HG03060 (cell line): ENCODE results near the gene TMEM184A.

ENCODE experiments used
- ATAC-seq: cut with Tn5 transposase; IDR thresholded peaks from one replicate; pipeline ENCODE4 v1.9.1; 2021; ENCODE audit warnings: low read depth, moderate number of reproducible peaks; ENCODE audit not compliant: unreplicated experiment

TMEM184A gene

DNA sequence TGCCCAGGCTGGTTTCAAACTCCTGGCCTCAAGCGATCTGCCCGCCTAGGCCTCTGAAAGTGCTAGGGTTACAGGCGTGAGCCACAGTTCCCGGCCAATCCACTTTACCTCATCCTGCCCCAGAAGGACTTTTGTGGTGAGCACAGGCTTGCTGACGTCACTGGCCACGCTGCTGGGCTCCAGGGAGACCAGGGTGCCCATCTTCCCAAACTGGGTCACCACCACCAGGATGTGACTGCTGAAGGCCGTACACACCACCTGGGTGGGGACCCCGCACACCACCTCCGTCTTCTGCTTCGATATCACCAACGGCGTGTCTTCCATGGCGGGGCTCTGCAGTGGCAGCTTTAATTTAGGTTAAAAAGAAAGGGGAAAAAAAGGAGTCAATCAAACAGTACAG lies 13.0 kb upstream of the TMEM184A start:
- no peak for ATAC-seq

DNA sequence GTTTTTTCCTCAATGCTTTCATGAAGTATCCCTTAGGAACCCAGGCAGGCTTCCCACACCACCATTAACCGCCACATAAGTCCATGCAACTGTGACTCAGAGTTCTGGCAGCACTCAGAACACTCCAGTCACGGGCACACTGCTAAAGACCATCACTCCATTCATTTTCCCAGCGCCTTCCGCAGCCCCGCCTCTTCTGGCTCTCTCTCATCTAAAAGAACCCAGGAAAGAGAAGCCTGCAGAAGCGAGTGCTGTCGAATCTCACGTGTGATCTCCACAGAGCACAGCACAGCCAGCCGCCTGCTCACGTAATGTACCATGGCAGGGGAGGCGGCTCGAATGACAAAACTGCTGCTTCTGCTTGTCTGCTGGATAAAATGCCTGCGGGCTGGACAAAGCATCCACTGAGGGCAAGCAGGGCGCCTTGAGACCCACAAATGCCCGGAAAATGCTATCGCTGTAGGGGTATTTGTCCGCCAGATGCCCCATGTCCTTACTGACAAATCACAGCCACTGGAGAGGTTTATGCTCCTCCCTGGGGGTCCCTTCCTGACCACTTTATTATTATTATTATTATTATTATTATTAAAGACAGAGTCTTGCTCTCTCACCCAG lies 12.0 kb upstream of the TMEM184A start:
- no peak for ATAC-seq

DNA sequence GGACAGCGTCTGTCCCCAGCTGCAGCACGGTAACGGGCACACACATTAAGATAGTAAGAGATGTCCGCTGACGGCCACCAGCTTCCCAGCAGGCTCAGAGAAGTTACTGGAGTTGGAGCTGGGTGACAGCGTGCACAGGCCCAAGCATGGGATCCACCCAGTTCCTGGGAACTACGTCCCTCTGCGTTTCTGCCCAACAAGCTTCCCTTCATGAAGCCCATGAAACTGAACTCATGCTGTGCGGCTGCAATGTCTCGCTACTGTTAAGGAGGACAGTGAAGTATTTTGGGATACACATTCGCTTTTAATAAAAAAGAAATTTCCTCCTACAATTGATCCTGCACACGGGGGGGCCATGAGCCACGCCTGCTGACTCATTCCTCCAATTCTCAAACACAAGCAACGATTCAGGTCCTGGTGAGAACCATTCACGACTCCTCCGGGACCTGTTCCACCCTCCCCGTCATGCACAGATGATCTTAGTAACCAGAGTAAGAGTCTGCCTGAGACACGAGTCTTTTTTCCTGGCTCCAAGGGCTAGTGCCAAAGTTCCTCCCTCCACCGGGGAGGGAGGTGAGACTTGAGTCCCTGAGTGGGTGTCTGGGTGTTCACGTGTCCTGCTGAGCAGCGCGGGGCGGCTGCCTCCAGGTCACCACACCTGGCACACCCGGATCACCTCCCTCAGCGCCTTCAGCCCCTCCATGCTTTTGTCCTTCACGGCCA lies 11.2 kb upstream of the TMEM184A start:
- no peak for ATAC-seq

DNA sequence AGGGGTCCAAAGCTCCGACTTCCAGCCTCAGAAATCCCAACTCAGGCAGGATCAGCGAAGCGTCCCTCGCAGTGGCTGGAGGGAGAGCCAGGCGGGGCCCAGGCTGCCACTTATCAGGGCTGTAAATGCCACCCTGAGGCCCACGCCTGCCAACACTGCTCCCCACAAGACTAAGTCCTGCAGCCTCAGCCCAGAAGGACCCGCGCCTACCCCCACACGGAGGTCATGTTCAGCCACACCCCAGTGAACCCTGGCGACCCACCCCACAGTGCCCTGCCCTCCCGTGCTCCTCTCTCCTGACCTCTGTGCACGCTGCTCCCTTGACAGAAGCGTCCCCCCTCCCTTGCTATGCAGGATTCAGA lies 10.7 kb upstream of the TMEM184A start:
- ATAC-seq = no peak

DNA sequence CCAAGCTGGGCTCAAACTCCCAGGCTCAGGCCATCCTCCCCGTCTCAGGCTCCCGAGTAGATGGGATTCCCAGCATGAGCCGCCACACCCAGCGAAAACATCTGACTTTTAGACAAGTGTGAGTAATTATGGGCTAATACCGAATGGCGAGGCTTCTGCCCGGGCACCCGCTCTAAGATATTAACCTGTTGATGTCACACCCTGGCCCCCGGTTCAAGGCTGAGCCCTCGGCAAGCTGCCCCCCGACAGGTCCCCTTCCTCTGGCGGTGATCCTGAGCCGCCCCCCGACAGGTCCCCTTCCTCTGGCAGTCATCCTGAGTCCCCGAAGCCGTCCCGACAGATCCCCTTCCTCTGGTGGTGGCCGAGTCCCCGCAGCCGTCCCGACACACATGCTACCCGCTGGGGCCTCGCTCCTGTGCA lies 8.6 kb upstream of the TMEM184A start:
- no peak for ATAC-seq

DNA sequence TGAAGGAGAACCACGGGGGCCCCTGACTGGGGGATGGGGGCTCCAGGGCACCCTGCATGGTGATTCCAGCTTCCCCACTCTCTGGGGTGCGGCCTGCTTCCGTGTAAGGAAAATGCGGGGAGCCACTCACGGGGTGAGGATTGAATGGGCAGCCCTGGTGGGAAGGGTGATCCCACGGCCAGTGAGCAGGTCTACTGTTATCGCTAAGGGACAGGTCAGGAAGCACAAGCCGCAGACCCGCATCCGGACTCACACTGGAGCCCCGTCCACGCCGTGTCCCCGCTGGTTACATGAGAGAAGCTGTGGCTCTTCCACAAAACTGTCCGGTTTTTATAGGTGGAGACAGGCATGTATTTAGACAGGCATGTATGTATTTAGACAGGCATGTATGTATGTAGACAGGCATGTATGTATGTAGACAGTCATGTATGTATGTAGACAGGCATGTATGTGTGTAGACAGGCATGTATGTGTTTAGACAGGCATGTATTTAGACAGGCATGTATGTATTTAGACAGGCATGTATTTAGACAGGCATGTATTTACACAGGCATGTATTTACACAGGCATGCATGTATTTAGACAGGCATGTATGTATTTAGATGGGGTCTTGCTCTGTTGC lies 8.1 kb upstream of the TMEM184A start:
- ATAC-seq = no peak

DNA sequence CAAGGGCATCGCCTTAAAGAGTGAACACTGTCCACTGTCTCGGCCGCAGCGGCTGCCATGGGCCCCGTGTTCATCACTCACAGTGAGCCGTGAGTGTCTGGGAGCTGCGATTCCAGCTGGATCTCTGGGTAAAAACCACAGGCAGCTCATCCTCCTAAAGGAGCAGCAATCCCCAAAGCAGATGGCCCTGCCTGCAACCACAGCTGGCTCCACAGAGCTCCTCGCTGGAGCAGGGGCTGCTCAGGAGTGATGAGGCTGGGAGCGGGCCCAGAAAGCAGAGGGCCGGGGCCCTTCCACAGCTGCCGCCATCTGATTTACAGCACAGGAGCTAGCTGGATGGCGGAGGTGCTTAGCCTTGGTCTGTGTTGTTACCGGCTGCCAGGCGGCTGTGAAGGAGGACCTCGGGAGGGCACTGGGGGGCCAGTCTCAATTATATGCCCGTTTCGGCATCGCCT lies 6.6 kb upstream of the TMEM184A start:
- no peak for ATAC-seq

DNA sequence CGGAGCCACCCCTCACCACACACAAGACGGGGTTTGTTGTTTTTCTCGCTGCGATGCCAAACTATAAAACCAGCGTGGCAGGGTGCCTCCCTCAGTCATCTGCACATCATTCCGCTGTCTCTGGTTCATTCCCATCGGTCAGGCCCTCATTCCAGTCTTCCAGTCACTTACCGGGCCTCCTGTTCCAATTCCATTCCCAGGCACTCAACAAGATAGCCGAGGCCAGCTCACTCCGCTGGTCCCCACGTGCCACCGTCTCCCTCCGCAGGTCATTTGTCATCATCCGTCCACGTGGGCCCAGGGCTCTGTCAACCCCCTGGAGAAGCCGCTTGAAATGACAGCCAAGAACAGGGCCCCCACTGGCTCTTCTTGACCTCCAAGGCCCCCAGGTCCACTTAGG lies 6.1 kb upstream of the TMEM184A start:
- no peak for ATAC-seq

DNA sequence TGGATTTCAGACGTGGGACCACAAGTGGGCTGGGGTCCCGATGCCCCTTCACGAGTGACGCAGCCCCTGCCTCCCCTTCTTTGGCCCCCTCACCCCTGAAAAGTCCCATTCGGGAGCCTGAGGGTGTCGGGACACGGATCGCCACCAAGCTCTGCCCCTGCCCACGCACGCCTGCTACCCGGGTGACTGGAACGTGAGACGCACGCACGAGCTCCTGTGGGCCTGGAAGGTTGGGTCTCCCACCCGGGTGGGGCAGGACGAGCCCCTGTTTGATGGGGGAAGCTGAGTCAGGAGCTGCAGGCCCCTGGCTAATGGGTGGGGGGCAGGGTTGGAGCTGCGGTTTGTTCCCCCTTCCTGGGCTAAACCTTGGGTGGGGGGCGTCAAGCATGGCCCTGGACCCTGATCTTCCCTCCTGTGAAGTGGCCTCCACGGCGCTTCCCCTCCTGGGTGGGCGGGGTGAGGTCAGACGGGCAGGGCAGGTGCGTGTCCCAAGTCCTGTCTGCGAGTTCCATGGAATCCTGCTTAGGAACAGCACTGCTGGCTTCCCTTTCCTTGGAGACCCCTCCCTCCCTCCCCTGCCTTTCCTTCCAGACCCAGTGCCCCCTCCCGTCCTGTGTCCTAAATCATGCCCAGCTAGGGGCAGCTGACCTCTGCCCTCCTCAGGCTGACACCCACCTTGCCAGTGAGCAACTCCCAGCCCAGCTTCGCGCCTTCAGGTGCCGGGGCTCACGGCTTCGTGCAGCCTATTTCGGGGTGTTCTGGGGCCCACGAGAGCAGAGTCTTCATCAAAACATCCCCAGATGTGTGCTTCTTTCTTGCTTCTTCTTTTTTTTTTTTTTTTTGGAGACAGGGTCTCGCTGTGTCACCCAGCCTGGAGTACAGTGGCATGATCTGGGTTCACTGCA lies 5.3 kb upstream of the TMEM184A start:
- ATAC-seq = no peak

DNA sequence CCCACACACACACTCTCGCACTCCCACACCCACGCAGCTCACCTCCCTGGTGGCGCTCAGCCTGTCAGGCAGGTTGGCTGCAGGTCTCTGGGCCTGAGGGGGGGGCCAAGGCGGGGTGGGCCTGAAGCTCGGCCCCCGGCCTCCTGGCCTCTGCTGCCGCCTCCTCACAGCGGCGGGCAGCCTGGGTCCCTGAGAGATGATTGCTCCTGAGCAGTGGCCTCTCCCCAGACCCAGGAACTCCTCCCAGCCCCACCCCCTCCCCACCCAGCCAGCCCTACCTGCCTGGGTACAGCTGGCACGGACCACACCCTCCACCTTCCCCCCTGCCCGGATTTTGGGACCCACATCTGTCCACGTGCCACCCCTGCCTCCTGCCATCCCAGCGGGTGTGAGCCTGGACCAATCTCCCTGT lies 4.6 kb upstream of the TMEM184A start:
- no peak for ATAC-seq

DNA sequence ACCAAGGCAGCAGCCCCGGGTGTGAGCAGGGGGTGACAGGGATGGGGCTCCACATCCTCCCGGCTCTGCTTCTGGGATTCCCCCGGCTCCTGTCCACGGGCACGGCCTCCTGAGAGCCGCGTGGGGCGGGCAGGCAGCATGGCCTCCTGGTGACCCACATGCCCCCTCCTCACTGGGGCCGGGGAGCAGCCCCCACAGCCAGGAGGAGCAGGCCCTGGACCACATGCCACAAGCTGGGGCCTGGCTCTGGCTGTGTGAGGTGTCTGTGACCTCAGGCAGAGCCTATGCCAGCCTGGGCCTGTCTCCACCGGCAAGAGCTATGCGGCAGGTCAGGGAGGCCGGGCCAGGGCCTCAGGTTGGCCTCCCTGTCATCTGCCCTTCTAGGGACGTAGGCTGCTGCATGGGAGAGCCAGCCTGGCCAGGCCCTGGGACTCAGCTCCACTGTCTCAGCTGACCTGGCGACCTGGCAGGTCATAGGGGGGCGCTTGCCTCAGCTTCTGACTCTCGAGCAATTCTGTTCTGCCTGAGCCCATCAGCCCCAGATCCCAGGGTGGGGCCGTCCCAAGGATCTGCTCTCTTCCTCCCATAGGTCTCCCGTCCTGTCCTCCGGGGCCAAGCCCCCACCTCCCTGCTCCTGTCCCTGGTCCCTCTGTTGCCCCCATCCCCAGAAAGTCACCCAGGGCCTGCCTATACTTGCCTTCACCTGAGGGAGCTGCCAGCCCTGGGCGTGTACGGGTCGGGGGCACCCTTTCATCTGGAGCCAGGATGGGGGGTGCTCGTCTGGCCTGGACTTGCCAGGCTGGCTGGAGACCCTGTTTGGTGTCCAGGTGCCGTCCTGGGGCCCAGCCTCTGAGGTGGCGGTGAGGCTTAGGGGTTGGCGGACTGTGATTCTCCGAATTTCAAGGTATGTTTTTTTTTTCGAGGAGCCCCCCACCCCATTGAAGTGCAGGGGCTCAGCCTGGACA lies 3.9 kb upstream of the TMEM184A start:
- ATAC-seq = no peak

DNA sequence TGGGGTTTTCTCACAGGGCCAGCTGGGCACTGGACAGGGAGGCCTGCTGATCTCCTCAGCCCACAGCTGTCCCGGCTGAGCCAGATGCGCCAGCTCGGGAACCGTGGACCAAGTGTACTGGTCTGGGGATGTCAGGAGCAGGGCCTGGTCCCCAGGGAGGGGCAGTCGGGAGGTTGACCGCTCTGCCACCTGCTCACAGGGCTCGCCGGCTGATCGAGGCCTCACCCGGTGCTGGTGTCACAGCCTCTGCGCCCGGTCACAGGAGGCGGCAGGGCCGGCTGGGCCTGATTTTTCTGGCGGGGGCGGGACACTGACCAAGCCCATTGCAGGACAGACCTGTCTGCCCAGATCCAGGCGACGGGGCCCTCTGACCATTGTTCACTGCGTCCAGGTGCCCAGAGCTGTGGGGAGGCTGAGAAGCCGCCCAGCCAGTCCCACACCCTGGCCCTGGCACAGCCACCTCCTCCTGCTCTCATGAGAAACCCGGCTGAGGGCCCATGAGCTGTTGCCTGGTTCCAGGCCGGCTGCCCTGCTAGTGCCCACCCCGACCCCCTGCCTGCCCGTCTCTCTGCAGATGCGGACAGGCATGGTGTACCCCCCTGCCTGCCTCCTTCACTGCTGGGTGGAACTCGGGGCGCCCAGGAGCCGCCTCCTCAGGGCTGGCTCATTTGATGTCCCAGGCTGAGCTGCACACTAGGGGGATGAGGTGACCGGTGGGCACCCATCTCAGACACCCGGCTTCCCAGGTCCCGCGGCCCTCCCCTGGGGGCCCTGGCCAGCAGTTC lies 3.0 kb upstream of the TMEM184A start:
- ATAC-seq = no peak

DNA sequence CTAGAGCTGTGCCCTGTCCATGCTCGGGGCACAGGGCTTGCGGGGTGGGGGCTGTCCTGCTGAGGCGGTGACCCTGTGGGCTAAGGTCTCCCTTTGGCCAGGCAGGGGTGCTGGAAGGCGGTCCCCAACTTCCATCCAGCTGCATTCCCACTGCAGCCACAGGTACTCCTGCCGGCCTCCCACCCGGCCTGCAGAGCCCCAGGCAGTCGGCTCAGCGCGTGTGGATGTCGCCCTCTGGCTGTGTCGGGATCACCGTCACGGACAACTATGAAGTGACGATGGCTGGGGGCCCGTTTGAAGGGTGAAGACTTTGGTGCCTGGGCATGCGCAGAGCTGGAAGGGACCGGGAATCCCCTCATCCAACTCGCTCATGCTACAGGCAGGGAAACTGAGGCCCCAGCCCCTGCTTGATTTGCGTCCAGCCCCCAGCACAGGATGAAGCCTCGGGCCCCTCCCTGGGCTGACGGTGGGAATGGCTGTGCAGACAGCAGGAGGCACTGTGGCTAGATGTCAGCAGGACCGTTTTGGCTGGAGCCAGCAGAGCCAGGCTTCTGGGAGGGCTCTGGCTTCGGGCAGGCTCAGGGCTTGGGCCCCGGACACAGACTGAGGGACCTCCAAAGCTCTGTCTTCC lies 2.3 kb upstream of the TMEM184A start:
- no peak for ATAC-seq

DNA sequence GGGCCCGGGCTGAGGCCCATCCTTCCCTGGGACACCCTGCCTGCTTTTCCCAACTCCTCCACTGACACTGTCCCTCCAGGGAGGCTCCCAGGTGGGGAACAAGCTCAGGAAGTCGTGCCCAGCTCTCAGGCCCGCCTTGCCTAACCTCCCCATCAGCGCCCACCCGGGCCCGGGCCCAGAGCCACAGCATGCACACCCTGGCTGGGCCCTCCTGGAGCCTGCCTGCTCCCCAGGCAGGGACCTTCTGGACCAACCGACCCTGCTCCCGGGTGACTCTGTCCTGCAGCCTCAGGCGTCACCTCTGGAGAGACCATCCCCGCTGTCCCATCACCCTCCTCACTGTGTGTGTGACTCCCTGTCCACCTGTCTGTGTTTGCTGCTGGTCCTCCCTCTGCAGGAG lies 1.8 kb upstream of the TMEM184A start:
- ATAC-seq = no peak

DNA sequence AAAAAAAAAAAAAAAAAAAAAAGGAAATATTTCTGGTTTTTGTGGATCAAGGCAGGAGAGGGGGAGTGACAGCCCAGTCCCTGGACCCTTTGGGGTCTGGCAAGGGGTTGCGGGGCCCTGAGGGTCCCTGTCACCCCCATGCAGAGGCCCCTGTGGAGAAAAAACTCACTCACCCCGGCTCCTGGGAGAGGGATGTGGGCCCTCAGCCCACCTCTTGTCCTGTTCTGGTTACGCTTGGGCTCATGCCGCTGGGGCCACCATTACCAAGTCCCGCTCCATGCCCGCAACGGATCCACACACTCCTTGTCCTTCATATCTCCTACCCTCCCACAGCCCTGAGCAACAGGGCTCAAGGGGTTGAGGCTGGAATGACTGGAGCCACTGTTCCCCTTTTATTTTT lies 1.0 kb upstream of the TMEM184A start:
- no peak for ATAC-seq

DNA sequence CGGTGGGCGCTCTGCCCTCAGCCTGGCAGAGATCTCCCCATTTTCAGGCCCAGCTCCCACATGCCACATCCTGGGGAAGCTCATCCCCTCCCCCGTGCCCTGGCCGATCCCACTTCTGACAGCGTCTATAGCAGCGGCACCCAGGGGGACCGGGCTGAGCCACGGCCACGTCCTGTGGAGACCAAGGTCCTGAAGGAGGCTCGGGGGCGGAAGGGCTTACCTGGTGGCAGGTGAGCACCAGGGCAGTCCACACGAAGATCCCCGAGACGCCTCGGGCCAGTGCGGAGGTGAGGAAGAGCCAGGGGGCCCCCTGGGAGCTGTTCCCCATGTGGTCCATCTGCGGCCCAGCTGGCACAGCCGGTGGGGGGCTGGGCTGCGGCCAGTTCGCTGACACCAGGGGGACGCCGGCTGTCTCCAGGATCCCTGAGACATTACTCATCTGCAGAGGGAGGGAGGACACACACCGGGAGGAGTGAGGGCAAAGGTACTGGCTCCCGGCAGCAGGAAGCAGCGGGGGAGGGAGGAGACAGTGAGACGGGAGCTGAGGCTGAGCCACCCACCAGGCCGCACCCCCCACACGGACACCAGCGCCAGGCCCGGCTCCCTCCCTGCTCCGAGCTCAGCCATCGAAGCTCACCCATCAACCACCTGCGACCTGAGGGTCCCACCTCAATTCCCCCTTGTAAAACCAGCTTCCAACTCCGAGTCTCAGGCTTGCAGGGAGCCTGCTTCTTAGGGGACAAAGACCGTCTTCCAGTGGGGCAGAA lies 776 bp downstream of the TMEM184A start:
- no peak for ATAC-seq

DNA sequence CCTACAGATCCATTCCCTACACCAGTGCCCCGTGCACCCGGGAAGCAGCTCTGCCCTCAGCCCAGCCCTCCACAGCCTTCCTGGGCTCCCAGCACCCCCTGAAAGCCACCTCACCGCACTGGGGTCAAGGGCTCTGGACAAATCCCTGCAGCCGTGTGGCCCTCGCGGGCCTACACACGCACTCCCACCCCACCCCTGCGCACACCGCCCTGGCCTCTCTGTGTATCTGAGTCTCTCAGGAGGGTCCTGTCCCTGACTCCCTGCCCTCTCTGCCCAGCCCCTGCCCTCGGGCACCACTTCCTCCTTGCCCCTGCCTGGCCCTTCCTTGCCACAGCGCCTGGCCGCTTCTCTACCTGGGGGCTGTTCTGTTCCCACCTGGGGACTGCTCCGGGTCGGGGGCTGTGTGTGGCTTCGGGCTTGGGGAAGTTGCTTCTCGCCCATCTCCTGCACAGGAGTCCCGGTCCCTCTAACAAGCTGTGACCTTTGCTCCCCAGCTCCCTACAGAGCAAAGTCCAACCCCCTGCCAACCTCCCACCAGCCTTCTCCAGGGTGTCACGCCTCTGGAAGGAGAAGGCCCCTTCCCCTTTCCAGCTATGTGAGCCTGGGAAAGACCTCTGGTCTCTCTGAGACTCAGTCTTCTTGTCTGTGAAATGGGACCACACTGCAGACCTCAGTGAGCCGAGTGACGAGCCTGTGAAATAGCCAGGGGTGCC lies 1.5 kb downstream of the TMEM184A start:
- no peak for ATAC-seq
